ENCODE data around the gene EXOSC6.
"Not testable (repeated sequence)": the region's sequence is repeated elsewhere in the genome, so short reads cannot be mapped to it uniquely, and the experiment has no call there.

The EXOSC6 gene

GRCh38 chr16:70257391-70257790 lies 5.7 kb upstream of the EXOSC6 start:
- no peak overlapping the region for H3K4me3 ChIP-seq (ENCODE audit: low read depth, low read length)
- DNase-seq (ENCODE audit: low read depth): no peak

DNA sequence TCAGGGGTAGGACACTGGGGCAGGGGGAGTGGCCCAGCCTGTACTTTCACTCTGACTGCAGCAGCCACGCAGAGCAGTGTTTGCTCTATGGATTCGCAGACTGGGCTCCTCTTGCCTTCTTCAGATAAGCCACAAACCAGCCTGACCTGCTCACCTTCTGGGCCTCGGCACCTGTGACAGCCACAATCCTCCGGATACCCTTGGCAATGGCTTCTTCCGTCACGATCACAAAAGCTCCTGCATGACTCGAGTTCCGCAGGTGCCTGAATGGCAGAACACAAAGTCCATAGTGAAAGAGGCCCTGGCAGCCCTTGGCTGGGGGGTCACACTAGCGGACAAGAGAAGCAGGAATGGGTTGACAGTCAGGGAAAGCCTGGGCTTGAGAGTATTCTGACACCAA lies 3.8 kb upstream of the EXOSC6 start:
- no peak for DNase-seq (ENCODE audit: low read depth)
- H3K4me3 ChIP-seq (ENCODE audit: low read depth, low read length): no peak overlapping the region

DNA sequence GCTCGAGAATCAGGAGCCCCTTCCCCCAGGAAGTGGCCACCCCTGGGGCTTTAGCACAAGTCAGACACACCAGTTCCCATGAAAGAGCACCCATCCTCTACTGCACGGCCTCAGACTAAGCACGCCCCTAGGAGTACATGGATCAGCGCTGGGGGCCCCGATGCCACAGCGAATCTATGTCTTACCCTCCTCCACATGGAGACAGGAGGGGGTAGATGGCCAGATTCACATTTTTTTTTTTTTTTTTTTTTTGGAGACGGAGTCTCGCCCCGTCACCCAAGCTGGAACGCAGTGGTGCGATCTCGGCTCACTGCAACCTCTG lies 3.2 kb upstream of the EXOSC6 start:
- DNase-seq (ENCODE audit: low read depth): no peak
- H3K4me3 ChIP-seq (ENCODE audit: low read depth, low read length): no peak overlapping the region

GRCh38 chr16:70254180-70254964 lies 2.6 kb upstream of the EXOSC6 start:
- no peak overlapping the region for H3K4me3 ChIP-seq (ENCODE audit: low read depth, low read length)
- no peak for DNase-seq (ENCODE audit: low read depth)

GRCh38 chr16:70253291-70254106 lies 1.8 kb upstream of the EXOSC6 start:
- no peak overlapping the region for H3K4me3 ChIP-seq (ENCODE audit: low read depth, low read length)
- DNase-seq (ENCODE audit: low read depth): no peak

- H3K4me3 ChIP-seq (ENCODE audit: low read depth, low read length): no peak overlapping the region
- no peak for DNase-seq (ENCODE audit: low read depth)
Measured at GRCh38 chr16:70252355-70252988, 732 bp upstream of the EXOSC6 start.

- peak overlapping the region; percentile 59 for H3K4me3 ChIP-seq (ENCODE audit: low read depth, low read length)
- DNase-seq (ENCODE audit: low read depth): no peak
Measured at GRCh38 chr16:70250748-70251628, 752 bp downstream of the EXOSC6 start.

GRCh38 chr16:70249697-70250096 lies 2.0 kb downstream of the EXOSC6 start:
- not testable (repeated sequence) for DNase-seq (ENCODE audit: low read depth); H3K4me3 ChIP-seq (ENCODE audit: low read depth, low read length)

- not testable (repeated sequence) for H3K4me3 ChIP-seq (ENCODE audit: low read depth, low read length); DNase-seq (ENCODE audit: low read depth)
Measured at GRCh38 chr16:70238773-70239172, 13.0 kb downstream of the EXOSC6 start.

DNA sequence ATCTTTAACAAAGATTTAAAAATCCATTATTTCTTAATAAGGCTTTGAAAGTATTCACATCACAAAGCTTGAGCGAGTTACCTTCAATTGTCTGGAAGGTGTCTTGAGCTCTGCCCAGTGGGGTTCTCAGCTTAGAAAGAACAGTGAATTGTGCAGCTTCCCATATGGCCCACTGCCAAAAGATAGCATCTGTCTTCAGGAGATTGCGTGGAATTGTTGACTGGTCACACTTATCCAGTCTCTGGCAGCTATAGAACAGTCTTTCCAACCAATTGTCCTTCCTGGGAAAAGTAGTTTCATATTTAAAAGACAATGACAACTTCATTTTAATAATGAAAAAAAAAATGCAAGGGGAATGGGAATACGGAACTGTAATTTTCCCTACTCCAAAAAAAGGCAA lies 19.9 kb downstream of the EXOSC6 start:
- H3K4me3 ChIP-seq (ENCODE audit: low read depth, low read length); DNase-seq (ENCODE audit: low read depth): not testable (repeated sequence)

DNA sequence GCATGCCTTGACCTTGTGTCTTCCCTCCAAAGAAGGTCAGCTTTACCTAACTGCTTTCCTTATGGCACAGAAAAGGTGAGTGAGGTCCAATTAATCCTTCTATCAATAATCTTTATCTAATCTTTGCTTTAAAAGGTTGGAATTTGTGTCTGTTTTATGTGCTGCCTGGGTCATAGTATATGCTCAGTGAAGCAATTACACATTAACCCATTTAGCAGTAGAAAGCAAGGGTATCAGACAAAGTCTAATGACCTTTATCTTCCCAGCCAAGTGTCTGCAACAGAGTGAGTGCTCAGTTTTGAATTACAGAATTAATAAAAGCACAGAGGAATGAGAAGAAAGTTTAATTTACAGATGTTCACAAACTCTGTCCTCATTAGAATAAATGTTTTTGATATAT lies 25.7 kb downstream of the EXOSC6 start:
- DNase-seq (ENCODE audit: low read depth); H3K4me3 ChIP-seq (ENCODE audit: low read depth, low read length): not testable (repeated sequence)

DNA sequence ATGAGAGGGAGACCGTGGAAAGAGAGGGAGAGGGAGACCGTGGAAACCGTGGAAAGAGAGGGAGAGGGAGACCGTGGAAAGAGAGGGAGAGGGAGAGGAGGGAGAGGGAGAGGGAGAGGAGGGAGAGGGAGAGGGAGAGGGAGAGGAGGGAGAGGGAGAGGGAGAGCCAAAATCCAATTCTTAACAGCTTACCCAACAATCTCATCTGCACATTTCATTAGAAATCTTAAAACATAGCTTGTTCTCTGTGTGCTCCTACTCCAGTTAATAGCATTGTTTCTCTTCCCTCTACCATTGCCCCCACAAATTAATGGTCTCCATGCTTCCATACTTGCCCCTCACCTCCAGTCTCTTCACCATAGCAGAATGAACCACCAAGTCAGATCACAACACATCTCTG lies 26.3 kb downstream of the EXOSC6 start:
- H3K4me3 ChIP-seq (ENCODE audit: low read depth, low read length); DNase-seq (ENCODE audit: low read depth): not testable (repeated sequence)

- not testable (repeated sequence) for DNase-seq (ENCODE audit: low read depth); H3K4me3 ChIP-seq (ENCODE audit: low read depth, low read length)
Measured at GRCh38 chr16:70224645-70225044, 27.1 kb downstream of the EXOSC6 start.

- not testable (repeated sequence) for DNase-seq (ENCODE audit: low read depth); H3K4me3 ChIP-seq (ENCODE audit: low read depth, low read length)
Measured at GRCh38 chr16:70223971-70224513, 27.7 kb downstream of the EXOSC6 start.

- not testable (repeated sequence) for H3K4me3 ChIP-seq (ENCODE audit: low read depth, low read length); DNase-seq (ENCODE audit: low read depth)
Measured at GRCh38 chr16:70223216-70223615, 28.5 kb downstream of the EXOSC6 start.

- H3K4me3 ChIP-seq (ENCODE audit: low read depth, low read length); DNase-seq (ENCODE audit: low read depth): not testable (repeated sequence)
Measured at GRCh38 chr16:70222574-70222973, 29.2 kb downstream of the EXOSC6 start.

- H3K4me3 ChIP-seq (ENCODE audit: low read depth, low read length); DNase-seq (ENCODE audit: low read depth): not testable (repeated sequence)
Measured at GRCh38 chr16:70218586-70218985, 33.2 kb downstream of the EXOSC6 start.

DNA sequence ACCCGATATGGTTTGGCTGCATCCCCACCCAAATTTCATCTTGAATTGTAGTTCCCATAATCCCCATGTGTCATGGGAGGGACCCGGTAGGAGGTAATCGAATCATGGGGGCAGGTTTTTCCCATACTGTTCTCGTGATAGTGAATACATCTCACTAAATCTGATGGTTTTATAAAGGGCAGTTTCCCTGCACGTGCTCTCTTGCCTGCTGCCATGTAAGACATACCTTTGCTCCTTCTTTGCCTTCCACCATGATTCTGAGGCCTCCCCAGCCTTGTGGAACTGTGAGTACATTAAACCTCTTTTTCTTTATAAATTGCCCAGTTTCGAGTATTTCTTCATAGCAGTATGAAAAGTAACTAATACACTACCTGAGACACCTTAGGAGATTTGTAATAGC lies 45.4 kb downstream of the EXOSC6 start:
- not testable (repeated sequence) for DNase-seq (ENCODE audit: low read depth); H3K4me3 ChIP-seq (ENCODE audit: low read depth, low read length)

All from skeletal muscle cell (primary cell).